ENCODE results near the gene PATZ1. TPM values are rescaled to one million over a fixed set of nuclear protein-coding genes. Genes with fewer than 3 reads are reported as not detected.
A peak's percentile ranks its signal among the peaks of the same experiment; 100 is the strongest.

Gene PATZ1
- total RNA-seq, 1 donor from 2014 or later, result 24.3 TPM

DNA sequence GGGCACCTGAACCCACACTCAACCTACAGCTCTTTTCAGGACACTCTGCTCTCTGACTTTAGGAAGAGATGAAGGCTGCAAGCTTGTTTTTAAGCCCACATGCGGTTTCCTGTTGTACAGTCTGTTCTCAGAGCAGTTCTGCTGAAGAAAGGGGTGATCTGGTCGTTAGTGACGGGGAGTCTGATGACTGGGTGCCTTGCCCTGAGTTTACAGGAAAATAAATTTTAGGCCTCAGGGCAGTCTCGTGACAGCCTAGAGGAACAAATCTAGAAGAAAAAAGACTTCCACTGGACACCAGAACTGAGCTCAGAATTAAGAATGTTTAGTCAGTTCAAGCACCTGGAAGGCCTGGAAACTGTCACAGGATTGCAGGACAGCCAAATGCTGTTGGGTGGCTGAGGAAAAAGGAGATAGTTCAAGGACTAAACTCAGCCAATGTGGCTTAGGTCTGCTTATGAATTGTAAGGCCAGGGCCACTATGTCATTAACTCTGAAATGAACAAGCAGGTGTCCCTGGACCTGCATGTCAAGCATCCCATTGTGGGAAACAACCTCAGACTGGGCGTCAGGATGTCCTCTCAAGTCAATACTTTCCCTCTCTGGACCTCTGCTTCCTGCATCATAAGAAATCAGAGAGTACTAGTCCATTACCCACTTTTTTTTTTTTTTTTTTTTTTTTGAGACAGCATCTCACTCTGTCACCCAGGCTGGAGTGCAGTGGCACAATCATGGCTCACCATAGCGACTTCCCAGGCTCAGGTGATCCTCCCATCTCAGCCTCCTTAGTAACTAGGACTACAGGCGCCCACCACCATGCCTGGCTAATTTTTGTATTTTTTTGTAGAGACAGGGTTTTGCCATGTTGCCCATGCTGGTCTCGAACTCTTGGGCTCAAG lies 59.5 kb downstream of the PATZ1 start:
- Histone ChIP-seq H3K9me3 (no peaks in the 10 kb centered on the region), H3K4me1 (peaks cover 44% of the 10 kb centered on the region), H3K27ac (peak overlapping the region; percentile 98), H3K27me3 (no peaks in the 10 kb centered on the region), H3K4me3 (no peak overlapping the region), H3K36me3 (peaks cover 71% of the 10 kb centered on the region)
- TF ChIP-seq, protein P1, sequence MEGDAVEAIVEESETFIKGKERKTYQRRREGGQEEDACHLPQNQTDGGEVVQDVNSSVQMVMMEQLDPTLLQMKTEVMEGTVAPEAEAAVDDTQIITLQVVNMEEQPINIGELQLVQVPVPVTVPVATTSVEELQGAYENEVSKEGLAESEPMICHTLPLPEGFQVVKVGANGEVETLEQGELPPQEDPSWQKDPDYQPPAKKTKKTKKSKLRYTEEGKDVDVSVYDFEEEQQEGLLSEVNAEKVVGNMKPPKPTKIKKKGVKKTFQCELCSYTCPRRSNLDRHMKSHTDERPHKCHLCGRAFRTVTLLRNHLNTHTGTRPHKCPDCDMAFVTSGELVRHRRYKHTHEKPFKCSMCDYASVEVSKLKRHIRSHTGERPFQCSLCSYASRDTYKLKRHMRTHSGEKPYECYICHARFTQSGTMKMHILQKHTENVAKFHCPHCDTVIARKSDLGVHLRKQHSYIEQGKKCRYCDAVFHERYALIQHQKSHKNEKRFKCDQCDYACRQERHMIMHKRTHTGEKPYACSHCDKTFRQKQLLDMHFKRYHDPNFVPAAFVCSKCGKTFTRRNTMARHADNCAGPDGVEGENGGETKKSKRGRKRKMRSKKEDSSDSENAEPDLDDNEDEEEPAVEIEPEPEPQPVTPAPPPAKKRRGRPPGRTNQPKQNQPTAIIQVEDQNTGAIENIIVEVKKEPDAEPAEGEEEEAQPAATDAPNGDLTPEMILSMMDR (IDR thresholded peaks at IDR 0.05), result no peak
- ATAC-seq, result peak; percentile 36
- intact Hi-C loops (cut with DNase I), result no loop called here
- DNase-seq, result no peak

DNA sequence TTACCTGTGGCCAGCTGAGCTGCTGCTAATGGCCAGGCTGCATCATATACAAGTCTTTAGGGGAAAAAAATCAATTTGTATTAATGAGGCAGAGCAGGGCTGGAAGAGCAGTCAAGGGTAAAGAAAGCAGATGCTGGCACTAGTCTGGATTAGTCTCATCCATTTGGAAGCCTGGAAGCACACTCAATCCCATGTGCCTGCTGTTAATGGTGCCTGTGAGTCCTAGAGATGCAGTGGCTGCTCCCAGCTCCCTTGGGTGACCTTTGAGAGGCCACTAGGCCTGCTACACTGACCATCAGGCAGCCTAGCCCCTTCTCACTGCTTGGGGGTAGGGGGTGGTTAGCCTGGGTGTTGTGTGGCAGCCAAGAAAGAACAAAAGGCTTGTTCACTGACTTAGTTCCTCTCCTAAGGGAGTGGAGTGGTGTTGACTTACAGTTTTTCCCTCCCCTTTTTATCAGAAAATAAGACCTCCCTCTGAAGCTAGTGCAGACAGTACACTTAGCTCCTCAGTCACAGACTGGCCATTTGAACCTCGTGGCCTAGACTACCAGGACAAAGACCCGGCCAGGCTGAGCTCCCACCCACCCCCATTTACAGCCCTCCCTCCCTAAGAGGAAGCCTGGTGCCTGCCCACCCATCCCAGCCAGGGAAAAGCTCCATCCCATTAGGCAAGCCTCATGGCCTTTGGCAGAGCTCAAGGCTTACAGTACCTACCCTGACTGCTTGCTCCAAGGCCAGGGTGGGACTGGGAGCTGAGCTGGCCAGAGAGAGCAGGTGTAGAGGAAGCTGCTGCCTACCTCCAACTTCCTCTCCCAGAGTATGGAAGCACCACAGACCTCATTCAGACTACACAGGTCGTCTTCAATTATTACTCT lies 61.6 kb downstream of the PATZ1 start:
- Histone ChIP-seq H3K27me3 (no peaks in the 10 kb centered on the region), H3K36me3 (peaks cover 89% of the 10 kb centered on the region), H3K9me3 (no peaks in the 10 kb centered on the region), H3K27ac (peak overlapping the region; percentile 98), H3K4me3 (no peak overlapping the region), H3K4me1 (peaks cover 39% of the 10 kb centered on the region)
- ATAC-seq (no peak), DNase-seq (no peak)
- intact Hi-C loops (cut with DNase I), result no loop called here
- TF ChIP-seq, protein P1 (IDR thresholded peaks at IDR 0.05), result no peak

DNA sequence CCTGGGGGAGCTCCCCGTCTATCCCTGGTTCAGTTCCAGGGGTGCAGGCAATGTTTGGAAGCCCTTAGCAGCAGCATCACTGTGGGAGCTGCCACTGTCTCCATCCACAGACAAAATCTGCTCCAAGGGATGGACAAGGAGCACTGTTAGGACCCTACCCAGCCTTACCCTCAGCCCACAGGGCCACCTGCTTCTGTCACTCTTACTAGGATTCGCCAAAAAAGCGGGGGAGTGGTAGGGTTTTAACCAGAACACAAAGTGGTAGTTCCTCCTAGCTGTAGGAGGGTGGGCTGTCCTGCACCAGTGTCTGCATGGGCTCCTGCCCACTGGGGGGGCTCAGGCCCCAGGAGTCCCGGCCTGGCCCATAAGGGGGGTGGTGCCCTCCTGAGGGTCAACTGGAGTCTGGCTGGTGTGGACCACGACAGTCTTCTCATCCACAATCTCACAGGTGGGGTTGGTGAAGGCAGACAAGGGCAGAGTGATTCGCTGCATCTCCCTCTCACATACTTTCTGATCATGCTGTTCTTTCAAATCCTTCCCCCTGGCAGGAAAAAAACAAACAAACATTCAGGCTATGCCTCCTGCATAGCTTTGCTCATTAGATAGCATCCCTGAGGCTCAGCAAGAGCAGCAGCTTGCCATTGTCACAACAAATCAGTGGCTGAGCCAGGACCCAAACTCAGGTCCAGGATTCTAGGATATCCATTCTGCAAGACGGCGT lies 63.2 kb downstream of the PATZ1 start:
- ATAC-seq (no peak), DNase-seq (no peak)
- no peaks in the 10 kb centered on the region for H3K27me3 ChIP-seq
- no peak overlapping the region for H3K27ac ChIP-seq
- no peak overlapping the region for H3K4me3 ChIP-seq
- peaks cover 28% of the 10 kb centered on the region for H3K4me1 ChIP-seq
- TF ChIP-seq, protein P1 (IDR thresholded peaks at IDR 0.05), result no peak
- H3K36me3 ChIP-seq, result peaks cover 90% of the 10 kb centered on the region
- intact Hi-C loops (cut with DNase I), result no loop called here
- H3K9me3 ChIP-seq, result no peaks in the 10 kb centered on the region

DNA sequence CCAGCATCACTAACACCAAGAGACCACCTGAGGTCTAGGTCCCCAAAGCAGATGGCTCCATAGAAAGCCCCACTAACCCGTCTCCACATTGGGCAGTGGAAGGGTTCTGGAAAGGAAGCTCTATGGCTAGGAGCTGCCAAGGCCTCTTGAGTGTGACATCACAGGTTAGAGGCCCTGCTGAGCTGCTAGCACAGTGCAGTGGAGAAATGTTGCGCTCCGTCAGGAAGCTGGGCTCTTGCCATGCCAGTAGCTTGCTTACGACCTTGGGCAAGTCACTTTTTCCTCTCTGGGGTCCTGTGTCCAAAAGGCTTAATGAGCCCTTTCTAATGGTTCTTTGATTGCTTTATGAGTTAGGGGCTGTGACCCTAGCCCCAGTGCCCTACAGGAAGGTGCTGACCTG lies 64.4 kb downstream of the PATZ1 start:
- Histone ChIP-seq H3K9me3 (no peaks in the 10 kb centered on the region), H3K4me1 (peaks cover 16% of the 10 kb centered on the region), H3K27ac (no peak overlapping the region), H3K27me3 (no peaks in the 10 kb centered on the region), H3K36me3 (peaks cover 93% of the 10 kb centered on the region), H3K4me3 (no peak overlapping the region)
- no peak for ATAC-seq
- DNase-seq, result no peak
- intact Hi-C loops (cut with DNase I), result no loop called here
- TF ChIP-seq, protein P1 (IDR thresholded peaks at IDR 0.05), result no peak

DNA sequence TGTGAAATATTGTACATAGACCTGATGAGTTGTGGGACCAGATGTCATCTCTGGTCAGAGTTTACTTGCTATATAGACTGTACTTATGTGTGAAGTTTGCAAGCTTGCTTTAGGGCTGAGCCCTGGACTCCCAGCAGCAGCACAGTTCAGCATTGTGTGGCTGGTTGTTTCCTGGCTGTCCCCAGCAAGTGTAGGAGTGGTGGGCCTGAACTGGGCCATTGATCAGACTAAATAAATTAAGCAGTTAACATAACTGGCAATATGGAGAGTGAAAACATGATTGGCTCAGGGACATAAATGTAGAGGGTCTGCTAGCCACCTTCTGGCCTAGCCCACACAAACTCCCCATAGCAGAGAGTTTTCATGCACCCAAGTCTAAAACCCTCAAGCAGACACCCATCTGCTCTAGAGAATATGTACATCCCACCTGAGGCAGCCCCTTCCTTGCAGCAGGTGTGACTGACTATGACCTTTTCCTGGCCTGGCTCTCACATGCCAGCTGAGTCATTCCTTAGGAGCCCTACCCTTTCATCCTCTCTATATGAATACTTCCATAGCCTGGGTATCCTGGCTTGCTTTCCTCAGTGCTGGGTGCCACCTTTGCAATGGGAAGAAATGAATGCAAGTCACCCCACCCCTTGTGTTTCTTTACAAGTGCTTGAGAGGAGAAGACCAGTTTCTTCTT lies 66.2 kb downstream of the PATZ1 start:
- Histone ChIP-seq H3K36me3 (peaks cover 92% of the 10 kb centered on the region), H3K4me1 (peaks cover 9% of the 10 kb centered on the region), H3K27ac (no peak overlapping the region), H3K9me3 (no peaks in the 10 kb centered on the region), H3K4me3 (no peak overlapping the region), H3K27me3 (no peaks in the 10 kb centered on the region)
- ATAC-seq (no peak), DNase-seq (no peak)
- TF ChIP-seq, protein P1 (IDR thresholded peaks at IDR 0.05), result no peak
- intact Hi-C loops (cut with DNase I), result no loop called here

All from upper lobe of right lung (tissue), 1 donor.